NCI-H774 (cell line): ENCODE measurements around the gene ZNF462.
A peak's percentile ranks its signal among the peaks of the same experiment; 100 is the strongest.
"Not testable (repeated sequence)": the region's sequence is repeated elsewhere in the genome, so short reads cannot be mapped to it uniquely, and the experiment has no call there.

Experiments
- DNase-seq: peaks from one replicate; lab custom pipeline; 2025; lab: John Stamatoyannopoulos, UW

ZNF462 gene

DNA sequence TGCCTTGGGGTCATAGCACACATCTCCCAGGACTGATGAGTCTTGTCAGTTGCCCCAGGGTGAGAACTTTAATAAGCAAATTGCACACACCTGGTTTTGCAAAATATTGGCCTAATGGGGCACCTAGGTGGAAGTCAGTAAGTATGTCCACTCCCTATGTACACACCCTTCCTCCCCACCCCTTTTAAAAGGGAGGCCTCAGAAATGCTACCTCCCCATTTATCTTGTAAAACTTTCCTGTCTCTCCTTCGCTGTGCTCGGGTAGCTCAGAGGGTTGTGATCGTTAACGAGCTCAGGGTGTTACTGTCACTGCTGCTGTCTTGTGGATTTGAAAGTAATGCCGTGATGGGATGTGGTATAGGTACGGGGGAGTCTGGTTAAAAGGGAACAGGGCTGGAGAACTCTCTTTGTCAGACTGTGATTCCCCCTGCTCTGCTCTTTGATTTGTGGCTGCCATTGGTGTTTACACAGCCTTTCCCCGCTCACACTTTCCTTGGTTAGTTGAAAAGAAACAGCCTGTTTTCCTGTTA lies 26.2 kb downstream of the ZNF462 start:
- no peak for DNase-seq

DNA sequence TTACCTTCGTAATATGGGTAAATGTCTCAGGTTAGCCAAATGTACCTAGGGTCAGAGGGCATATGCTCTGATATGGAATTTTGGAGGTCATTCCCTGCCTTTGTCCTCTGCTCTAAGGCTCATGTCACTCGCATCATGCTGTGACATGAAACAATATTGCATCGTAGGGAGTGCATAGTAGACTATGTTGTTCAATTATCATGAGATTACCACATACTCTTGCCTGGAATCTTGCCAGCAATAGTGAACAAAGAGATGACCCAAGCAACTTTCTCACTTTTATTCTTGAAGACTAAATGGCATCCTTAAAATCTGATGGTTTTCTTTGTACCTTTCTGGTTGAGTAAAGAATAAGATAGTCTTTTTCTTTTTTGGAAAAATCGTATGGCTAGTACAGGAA lies 27.6 kb downstream of the ZNF462 start:
- no peak for DNase-seq

DNA sequence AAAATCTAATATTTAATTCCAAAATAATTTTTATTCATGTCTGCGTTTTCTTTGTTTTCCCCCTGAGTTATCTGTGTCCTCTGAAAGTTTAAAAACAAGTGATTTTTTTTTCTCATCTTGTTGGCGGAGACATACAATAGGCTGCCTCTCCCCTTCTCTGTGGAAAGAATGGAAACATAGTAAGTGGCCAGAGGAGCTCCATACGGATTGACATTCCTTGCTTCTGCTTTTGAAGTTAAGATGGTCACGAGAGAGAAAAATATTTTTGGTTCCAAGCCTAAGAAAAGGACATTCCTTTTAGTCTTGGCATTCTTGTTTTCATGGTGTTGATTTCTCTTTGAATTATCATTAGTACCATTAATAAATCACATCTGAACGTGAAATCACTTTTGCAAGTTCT lies 28.3 kb downstream of the ZNF462 start:
- no peak for DNase-seq

DNA sequence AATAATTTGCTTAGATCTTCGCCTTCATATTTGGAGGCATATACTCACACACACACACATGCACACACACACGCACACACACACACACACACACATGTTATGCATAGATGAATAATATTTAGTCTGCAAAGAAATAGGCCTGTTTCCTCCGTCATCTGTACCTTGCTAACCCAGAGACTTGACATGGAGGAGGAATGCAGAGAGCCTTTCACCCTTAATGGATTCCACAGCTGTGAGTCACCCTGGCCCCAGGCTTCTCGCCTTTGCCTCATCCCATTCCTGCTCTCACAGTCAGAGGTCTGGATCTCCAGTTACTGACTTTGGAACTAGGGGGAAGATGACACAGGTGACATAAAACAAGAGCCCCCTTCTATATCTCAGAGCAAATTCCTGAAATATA lies 29.7 kb downstream of the ZNF462 start:
- DNase-seq, result no peak

DNA sequence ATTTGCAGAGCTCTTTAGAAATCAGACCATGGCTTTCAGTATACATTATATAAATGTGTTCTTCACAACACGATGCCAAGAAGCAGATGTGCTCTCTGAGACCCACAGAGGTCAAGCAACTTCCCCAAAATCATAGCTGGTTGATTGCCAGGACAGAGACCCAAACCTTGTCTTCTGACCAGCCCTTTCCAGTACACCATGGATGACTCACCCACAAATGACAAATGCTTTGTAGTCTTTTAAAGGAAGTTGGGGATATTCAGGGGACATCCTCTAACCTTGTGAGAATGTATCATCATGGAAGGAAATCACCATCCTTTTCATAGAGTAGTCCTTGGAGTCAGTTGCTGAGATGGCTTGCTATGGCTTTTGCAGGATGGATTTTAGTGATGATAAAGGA lies 30.1 kb downstream of the ZNF462 start:
- DNase-seq, result no peak

DNA sequence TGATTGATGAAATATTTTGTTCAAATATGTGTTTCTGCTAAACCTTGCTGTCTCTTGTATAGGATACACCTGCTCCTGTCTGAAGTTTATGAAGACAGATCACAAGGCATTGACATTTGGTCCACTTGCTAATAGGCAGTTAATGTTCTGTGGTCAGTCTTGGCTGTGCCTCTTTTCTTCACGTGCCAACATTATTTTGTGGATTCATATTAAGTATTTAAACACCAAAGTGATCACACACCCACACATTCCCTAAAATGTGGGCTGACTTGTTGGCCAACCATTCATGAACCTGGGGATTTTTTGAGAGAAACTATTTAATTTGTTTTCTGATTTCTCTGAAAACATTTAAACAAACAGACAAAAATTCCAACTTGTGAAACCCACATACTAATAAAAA lies 33.7 kb downstream of the ZNF462 start:
- no peak for DNase-seq

DNA sequence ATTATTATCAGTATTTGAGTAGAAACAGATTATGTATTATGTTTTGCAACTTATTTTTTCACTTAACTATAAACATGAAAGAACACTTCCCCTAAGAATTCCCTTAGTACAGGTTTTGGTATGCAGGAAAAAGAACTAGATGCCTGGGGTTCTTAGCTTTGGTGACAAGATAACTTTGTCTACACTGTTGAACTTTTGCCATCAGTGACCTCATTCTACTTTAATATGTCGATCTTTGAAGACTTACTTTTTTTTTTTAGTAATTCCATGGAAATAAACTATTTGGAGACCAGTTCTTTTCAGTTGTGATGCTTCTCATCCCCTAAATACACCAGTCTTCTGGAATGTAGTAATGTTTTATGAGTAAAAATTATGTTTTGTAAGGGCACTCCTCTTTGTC lies 34.3 kb downstream of the ZNF462 start:
- no peak for DNase-seq

DNA sequence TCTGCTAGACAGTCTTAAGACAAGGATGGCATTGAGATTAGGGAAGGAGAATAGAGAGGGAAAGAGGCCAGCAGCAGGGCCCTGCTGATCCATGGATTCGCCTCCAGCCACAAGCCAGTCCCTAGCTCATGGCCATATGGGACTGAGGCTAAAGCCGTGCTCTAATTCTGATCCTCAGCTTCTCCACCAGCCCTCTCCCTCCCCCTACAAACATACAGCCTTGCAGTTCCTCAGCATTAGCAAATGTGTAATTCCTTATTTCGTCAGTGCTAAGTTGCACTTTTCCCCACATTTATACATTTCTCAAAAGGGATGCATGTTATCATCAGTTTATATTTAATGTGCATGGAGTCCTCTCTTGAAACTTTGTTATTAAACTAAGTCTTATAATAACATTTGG lies 34.8 kb downstream of the ZNF462 start:
- DNase-seq, result no peak

DNA sequence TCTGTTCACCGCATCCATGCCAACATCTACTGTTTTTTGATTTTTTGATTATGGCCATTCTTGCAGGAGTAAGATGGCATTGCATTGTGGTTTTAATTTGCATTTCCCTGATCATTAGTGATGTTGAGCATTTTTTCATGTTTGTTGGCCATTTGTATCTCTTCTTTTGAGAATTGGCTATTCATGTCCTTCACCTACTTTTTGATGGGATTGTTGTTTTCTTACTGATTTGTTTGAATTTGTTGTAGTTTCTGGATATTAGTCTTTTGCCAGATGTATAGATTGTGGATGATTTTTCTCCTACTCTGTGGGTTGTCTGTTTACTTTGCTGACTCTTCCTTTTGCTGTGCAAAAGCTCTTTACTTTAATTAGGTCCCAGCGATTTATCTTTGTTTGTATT lies 37.6 kb downstream of the ZNF462 start:
- not testable (repeated sequence) for DNase-seq

DNA sequence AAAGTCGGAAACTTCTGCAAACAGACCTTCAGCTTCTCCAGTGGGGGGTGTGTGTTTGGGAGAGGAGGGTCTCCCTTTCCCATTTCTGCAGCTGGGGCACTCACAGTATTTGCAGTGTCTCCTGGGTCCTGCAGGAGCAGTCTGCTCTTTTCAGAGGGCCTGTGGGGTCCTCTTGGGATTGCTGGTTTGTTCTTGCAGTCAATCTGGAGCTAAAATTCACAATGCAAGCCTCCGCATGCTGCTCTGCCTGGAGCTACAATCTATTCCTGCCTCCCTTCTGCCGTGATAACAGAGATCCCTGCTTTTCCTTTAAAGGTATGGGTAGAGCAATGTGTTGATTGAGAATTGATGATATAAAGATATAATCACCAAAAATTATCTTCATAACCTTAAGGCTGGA lies 43.2 kb downstream of the ZNF462 start:
- DNase-seq, result no peak

DNA sequence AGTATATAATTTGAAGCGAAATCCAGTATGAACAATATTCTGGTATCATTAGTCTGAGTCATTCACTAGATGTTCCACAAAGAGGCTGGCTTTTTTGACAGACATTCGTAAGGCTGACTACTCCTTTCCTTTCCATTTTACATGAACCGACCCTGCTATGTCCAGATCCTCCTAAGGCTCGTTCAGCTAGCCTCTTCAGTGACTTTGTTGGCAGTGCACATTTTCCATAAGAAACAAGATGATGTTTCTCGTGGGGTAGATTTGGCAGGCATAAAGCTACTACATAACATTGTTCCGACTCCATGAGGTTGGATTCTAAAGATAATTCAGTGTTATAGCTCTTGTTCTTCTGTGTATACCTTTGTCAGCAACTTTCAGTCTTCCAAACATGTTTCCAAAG lies 49.0 kb downstream of the ZNF462 start:
- no peak for DNase-seq

DNA sequence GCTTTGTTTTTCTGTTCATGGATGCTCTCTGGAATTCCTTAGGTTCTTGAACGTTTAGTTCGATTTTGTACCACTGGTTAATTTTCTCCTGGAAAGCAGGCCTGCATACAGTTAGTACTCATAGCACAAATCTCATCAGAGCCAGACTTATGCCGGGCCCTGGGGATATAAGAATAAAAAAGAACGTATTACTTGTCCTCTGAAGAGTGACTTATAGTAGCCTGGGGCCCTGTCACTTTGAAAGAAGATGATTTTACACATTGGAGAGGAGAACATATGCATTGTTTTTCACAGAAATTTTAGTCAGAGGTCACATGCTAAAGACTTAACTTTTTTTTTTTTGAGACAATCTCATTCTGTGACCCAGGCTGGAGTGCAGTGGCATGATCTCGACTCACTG lies 50.3 kb downstream of the ZNF462 start:
- no peak for DNase-seq

DNA sequence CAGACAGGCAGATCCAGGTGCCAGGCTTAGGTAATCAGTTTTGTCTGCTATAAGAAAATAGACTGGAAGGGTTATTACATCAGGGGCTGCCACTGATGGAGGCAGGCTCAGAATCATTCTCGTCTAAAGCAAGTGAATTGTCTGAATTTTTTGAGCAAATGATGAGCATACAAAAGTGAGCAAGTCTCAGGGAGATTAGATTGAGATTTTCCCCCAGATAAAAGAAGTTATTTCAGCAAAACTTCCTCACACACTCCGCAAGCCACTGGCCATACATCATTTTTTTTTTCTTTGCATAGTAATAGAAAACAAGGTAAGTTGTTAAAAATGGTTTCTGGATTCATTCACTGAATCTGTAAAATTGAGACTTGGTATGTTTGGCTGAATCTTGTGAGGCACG lies 52.9 kb downstream of the ZNF462 start:
- no peak for DNase-seq

DNA sequence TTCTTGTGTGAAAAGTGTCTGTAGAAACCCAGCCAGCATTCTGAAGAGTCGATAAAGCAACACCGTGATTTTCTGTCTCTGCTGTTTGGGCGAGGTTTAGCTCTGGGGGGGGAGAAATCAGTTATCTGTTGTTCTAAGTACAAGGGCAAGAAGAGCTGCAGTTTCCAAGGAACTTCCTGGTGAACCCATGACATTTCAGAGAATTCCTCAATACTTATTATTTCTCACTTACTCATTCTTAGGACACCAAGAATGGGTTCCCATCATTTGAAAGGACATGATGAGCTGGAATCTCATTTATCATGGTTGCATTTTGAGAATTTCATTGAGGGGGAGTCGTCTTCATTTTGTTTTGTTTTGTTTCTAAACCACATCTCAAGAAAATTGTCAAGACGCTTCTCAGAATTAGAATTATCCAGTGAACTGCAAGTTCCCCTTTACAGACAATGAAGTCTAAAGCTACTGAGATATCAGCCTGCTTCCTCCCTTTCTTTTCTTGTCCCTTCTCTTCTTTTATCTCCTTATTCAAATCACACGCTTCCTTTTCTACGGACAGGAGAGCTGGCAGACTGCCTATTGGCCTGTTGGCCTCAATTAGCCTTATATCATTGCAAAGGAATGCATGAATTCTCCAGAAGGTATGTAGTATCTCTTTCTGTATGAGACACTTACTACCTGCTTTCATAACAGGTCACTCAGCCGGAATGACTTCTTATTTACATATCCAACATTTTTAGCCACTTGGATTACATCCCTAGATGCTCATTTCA lies 53.7 kb downstream of the ZNF462 start:
- no peak for DNase-seq

DNA sequence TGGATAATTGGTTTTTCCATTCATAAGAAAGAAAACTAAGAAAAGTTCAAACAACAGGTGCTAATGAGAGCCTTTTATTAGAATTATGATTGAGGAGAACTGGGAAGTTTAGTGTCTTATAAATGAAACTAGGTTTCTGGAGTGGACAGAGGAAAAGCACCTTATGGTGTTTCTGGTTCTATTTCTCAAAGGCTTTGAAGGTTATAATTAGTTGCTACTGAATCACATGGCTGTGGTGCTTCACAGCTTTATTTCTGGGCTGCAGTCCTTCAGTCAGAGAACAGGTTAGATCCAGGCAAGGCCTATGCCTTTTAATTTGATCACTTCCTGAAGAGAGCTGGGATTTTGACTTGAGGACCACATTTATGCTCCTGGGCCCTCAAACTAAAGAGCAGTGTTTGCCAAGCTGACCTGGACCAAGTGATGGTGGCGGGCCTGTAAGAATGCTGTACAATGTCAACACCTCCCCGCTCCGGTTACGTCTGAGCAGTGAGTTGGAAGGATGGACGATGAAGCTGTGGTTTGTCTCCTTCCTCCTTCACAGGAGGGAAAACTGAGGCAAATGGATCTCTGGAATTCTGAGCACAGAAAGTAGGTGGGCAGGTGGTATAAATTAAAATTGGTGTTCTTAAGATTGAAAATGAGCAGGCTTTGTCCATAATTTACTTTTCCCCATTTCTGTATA lies 56.0 kb downstream of the ZNF462 start:
- no peak for DNase-seq

DNA sequence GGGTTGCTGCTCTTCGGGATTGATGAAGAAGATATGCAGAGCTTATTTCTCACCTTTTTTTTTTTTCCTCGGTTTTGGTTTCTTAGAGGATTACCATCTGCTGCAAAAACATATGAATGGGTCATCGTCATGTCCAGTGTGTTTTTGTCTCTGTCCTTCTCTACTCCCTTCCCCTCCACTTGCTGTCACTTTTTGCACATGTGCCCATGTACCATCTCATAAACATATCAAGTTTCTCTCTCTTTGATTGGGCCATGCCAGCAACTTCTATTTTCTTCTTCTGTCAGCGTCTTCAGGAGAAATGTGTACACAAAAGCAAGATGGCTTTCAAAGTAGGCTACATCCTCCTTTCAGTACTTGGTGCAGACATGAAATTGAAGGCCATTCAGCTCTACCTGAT lies 57.1 kb downstream of the ZNF462 start:
- DNase-seq, result no peak

DNA sequence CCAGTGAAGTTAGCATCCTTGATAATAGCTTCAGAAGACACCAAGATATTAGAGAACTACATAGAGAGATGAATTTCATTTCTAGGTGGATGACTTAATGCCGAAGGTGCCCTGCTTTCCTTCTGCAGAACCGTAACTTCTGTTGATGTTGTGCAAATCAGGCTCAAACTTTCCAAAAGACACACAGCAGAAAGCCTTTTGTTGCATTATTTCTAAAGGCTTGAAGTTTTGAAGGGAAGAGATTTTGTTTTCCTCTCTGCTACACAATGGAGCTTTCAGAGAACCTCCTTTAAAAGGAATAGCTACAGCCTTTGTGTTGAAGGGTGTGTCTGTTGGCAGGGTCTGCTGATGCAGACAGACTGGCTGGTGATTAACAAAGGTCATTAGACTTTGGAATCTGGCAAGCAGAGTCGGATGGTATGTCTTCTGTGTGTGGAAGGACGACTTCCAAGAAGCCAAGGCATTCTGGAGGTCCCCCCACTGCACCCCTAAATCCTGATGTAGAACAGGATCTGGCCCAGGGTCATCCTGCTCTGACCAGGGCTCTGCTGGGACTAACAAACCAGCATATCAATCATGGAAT lies 57.8 kb downstream of the ZNF462 start:
- no peak for DNase-seq

DNA sequence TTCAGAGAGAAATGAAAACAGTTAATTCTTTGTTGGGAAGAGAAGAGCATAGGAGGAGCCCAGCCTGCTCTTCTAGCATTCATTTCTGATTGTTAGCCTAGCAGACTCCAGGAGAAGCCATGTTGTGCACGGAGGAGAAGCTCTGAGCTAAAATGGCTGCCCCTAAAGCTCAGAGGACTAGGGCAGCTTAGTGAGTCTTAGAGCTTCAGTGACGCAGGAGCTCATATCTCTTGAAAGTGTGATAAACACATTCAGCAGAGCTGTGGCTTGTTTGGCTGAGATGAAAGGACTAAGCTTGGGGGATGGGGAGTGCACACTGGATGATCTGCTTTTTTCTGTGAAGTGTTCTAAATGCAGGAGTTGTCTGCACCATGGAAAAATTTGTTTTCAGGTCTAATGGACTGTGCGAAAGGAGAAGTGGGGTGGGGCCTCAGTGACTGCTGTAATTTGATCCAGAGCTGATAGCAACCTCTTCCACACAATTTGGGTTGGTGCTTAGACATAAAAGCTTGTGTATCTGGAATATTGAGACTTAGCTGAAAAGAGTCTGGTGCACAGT lies 58.5 kb downstream of the ZNF462 start:
- peak; percentile 67 for DNase-seq

DNA sequence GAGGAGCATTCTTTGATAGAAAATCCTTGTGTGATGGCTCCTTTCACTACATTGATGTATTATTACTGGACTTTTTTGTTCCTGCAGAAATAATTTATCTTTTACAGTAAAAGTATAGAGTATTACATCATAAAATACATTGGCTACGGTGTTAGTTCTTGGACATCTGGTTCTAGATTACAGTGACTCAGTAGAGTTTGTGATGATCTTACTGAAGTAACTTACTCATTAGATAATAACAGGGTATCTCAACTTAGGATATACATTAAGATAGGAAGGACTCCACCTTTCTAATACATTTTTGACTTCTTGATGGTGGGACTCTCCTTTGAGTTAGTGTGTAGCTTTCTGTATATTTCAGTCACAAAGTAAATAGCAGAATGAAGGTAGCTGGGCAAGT lies 59.1 kb downstream of the ZNF462 start:
- no peak for DNase-seq

DNA sequence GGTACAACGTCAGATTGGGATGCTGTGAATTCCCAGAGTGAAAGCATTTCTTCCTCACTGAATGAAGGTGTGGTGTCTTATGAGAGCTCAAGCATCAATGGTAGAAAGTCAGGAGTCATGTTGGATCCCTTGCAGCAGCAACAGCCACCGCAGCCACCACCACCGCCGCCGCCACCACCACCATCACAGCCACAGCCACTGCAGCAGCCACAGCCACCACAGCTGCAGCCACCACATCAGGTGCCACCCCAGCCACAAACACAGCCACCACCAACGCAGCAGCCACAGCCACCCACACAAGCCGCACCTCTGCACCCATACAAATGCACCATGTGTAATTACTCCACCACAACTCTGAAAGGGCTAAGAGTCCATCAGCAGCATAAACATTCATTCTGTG lies 62.4 kb downstream of the ZNF462 start:
- DNase-seq, result no peak

DNA sequence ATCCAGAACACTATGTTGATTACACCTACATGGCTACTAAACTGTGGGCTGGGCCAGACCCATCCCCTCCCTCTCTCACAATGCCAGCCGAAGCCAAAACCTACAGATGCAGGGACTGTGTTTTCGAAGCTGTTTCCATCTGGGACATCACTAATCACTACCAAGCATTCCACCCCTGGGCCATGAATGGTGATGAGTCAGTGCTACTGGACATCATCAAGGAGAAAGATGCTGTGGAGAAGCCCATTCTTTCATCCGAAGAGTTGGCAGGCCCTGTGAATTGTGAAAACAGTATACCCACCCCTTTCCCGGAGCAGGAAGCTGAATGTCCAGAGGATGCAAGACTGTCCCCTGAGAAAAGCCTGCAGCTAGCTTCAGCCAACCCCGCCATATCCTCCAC lies 65.0 kb downstream of the ZNF462 start:
- no peak for DNase-seq

DNA sequence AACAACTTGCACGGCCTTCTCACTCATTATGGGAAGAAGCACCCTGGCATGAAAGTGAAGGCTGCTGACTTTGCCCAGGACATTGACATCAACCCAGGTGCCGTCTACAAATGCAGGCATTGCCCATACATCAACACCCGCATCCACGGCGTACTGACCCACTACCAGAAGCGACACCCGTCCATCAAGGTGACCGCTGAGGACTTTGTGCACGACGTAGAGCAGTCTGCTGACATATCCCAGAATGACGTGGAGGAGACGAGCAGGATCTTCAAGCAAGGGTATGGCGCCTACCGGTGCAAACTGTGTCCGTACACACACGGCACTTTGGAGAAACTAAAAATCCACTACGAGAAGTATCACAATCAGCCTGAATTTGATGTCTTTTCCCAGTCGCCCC lies 65.4 kb downstream of the ZNF462 start:
- no peak for DNase-seq
